Activated CD8-positive, alpha-beta T cell treated with anti-CD3 and anti-CD28 coated beads for 36 hours (primary cell): Measurements from ENCODE around the gene PPP3CA. TPM values are rescaled to one million over a fixed set of nuclear protein-coding genes. Genes with fewer than 3 reads are reported as not detected.

Source experiments
- ATAC-seq: fragments of 200-7000 bp; cut with Tn5 transposase; one replicate; pipeline ENCODE4 v1.10.0; 2021; ENCODE audit warnings: mild to moderate bottlenecking, moderate library complexity
- CTCF ChIA-PET: fragments of 350-600 bp; sonication (Branson Sonifier 250); formaldehyde crosslinking; loops from one replicate; lab custom pipeline; 2021; ENCODE audit warnings: antibody characterized with exemption; lab: Charles Lee
- POLR2A ChIA-PET: fragments of 350-600 bp; sonication (Branson Sonifier 250); formaldehyde crosslinking; loops from one replicate; lab custom pipeline; 2021; ENCODE audit warnings: antibody characterized with exemption; lab: Charles Lee
- DNase-seq: peaks from one replicate; pipeline ENCODE4 v3.0.0-alpha.2; 2020
- H3K27ac Mint-ChIP-seq: one replicate; pipeline ENCODE4 v1.8.0; 2021; ENCODE audit warnings: mild to moderate bottlenecking, mixed read lengths
- H3K27me3 Mint-ChIP-seq: one replicate; pipeline ENCODE4 v1.8.0; 2021; ENCODE audit warnings: mixed read lengths
- H3K36me3 Mint-ChIP-seq: one replicate; pipeline ENCODE4 v1.8.0; 2021; ENCODE audit warnings: low read depth, mixed read lengths
- H3K4me1 Mint-ChIP-seq: one replicate; pipeline ENCODE4 v1.8.0; 2021; ENCODE audit warnings: low read depth, mixed read lengths
- H3K4me3 Mint-ChIP-seq: one replicate; pipeline ENCODE4 v1.8.0; 2021; ENCODE audit warnings: mild to moderate bottlenecking, moderate library complexity, mixed read lengths
- H3K9me3 Mint-ChIP-seq: one replicate; pipeline ENCODE4 v1.8.0; 2021; ENCODE audit warnings: mixed read lengths
- intact Hi-C: fragments of 100-400 bp; cut with micrococcal nuclease; formaldehyde crosslinking; loops from one replicate; pipeline ENCODE4 v1.10.0; 2022
- total RNA-seq, 2 experiments: library from RNA; stranded (reverse); gene quantifications; one replicate each; pipeline ENCODE4 v1.2.3, GENCODE V29; 2021
- TF ChIP-seq, protein P1 (sequence below): fragments of 200-600 bp; IDR thresholded peaks from one replicate; pipeline ENCODE4 v1.8.0; 2022; ENCODE audit warnings: antibody characterized with exemption, mild to moderate bottlenecking

The PPP3CA gene
- total RNA-seq, 2 experiments from 2014 or later, result 11.8 to 12.7 TPM

DNA sequence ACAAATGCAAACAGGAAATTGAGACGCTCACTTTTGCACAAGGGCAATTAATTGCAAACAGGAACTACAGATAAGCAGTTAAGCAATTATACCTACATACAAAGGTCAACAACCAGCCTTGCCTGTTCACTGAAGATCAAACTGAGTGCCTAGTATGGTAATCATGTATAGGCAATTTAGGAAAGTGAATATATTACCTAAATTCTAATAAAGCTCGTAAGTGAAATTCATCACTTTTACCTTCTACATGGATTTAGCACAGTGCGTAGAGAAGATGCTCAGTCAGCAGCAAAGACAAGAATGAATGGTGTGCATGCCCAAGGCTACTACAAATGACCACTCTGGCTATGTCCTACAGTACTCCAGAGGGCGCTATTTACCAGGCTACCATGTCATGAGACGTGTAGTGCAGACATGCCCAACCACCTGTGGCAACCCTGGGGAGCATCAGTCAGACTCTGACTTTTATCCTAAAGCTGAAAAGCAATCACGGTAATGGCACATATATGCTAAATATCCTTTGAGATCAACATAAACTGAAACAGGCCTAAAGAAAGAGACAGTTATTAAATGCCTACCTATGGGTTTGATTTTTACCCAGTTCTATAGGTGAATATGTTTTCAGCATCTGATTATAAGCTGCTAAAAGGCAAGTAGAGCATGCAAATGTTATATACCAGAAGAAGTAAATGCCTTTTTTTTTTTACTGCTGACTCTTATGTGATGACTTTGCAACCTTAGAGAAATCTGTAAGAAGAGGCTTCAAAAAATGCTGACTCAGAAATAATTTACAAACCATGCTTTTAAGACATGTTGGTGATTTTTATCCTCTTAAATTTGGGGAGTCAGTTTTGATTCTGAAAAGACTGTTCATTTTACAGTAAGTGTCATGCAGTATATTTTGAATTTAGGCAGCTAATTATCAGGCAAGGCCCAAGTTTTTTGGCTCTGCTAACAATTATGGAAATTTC, 178.0 kb downstream of the PPP3CA start:
- intact Hi-C loops, result loop anchor here (2.0 to 10.0 kb wide), 4 partner anchors 178 to 561 kb away; partner anchors contain the start of gene PPP3CA
- TF ChIP-seq, protein P1, sequence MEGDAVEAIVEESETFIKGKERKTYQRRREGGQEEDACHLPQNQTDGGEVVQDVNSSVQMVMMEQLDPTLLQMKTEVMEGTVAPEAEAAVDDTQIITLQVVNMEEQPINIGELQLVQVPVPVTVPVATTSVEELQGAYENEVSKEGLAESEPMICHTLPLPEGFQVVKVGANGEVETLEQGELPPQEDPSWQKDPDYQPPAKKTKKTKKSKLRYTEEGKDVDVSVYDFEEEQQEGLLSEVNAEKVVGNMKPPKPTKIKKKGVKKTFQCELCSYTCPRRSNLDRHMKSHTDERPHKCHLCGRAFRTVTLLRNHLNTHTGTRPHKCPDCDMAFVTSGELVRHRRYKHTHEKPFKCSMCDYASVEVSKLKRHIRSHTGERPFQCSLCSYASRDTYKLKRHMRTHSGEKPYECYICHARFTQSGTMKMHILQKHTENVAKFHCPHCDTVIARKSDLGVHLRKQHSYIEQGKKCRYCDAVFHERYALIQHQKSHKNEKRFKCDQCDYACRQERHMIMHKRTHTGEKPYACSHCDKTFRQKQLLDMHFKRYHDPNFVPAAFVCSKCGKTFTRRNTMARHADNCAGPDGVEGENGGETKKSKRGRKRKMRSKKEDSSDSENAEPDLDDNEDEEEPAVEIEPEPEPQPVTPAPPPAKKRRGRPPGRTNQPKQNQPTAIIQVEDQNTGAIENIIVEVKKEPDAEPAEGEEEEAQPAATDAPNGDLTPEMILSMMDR, result peak; percentile 85
- no peaks in the 10 kb centered on the region for H3K9me3 Mint-ChIP-seq
- H3K4me3 Mint-ChIP-seq, result no peak overlapping the region
- no peaks in the 10 kb centered on the region for H3K27me3 Mint-ChIP-seq
- POLR2A ChIA-PET, result no interaction called here
- no peaks in the 10 kb centered on the region for H3K36me3 Mint-ChIP-seq
- ATAC-seq (peak; percentile 98), DNase-seq (peak; percentile 76)
- CTCF ChIA-PET, result interaction anchor here (0.7 to 3.0 kb wide), 28 partner anchors 9 to 1078 kb away, joined by 3 to 20 read pairs (median 4); no protein-coding TSS in a partner anchor
- H3K27ac Mint-ChIP-seq, result no peak overlapping the region
- peaks cover 4% of the 10 kb centered on the region for H3K4me1 Mint-ChIP-seq

DNA sequence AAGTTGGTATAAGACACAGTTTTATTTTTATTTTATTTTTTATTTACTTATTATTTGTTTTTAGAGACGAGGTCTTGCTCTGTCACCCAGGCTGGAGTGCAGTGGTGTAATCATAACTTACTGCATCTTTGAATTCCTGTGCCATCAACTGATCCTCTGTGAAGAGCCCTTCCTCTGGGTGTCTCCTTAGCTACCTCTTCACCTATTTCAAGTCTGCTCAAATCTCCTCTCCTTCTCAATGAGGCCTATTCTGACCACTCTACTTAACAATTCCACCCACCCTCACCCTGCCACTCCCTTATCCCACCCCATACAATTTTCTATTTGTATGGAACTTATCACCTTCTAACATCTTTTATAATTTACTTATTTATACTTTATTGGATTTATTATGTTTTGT, 183.4 kb downstream of the PPP3CA start:
- Mint-ChIP-seq H3K4me3 (no peak overlapping the region), H3K9me3 (no peaks in the 10 kb centered on the region), H3K27ac (no peak overlapping the region), H3K4me1 (peaks cover 10% of the 10 kb centered on the region), H3K27me3 (no peaks in the 10 kb centered on the region), H3K36me3 (peaks cover 5% of the 10 kb centered on the region)
- TF ChIP-seq, protein P1, result no peak
- DNase-seq, result no peak
- CTCF ChIA-PET, result interaction anchor here (1.0 kb wide), 1 partner anchor 11 kb away, joined by 3 read pairs; no protein-coding TSS in a partner anchor
- intact Hi-C loops, result loop anchor here (10.0 kb wide), 1 partner anchor 251 kb away; no protein-coding TSS in a partner anchor
- ATAC-seq, result no peak
- POLR2A ChIA-PET, result no interaction called here

DNA sequence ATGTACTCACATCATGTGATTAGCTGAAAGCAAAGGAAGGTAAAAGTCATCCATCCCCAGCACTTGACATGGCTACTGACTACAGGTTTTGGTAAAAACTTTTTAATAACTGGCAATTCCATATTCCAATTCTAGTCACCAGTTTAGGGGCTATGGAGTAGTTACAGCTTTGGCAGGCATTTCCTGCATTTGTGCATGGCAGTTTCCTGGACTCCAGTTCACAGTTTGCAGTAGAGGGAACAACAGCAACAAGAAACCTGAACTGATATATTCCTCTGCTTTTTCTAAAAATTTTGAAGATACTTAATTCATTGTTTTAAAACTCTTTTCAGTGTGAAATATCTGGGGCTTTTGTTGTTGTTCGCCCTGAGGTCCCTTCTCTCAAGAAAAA, 184.3 kb downstream of the PPP3CA start:
- no peak overlapping the region for H3K4me3 Mint-ChIP-seq
- CTCF ChIA-PET, result no interaction called here
- no peaks in the 10 kb centered on the region for H3K27me3 Mint-ChIP-seq
- no peak overlapping the region for H3K27ac Mint-ChIP-seq
- ATAC-seq, result no peak
- intact Hi-C loops, result loop anchor here (10.0 kb wide), 1 partner anchor 252 kb away; no protein-coding TSS in a partner anchor
- POLR2A ChIA-PET, result no interaction called here
- peaks cover 5% of the 10 kb centered on the region for H3K36me3 Mint-ChIP-seq
- TF ChIP-seq, protein P1, result no peak
- peaks cover 16% of the 10 kb centered on the region for H3K4me1 Mint-ChIP-seq
- H3K9me3 Mint-ChIP-seq, result no peaks in the 10 kb centered on the region
- DNase-seq, result no peak

DNA sequence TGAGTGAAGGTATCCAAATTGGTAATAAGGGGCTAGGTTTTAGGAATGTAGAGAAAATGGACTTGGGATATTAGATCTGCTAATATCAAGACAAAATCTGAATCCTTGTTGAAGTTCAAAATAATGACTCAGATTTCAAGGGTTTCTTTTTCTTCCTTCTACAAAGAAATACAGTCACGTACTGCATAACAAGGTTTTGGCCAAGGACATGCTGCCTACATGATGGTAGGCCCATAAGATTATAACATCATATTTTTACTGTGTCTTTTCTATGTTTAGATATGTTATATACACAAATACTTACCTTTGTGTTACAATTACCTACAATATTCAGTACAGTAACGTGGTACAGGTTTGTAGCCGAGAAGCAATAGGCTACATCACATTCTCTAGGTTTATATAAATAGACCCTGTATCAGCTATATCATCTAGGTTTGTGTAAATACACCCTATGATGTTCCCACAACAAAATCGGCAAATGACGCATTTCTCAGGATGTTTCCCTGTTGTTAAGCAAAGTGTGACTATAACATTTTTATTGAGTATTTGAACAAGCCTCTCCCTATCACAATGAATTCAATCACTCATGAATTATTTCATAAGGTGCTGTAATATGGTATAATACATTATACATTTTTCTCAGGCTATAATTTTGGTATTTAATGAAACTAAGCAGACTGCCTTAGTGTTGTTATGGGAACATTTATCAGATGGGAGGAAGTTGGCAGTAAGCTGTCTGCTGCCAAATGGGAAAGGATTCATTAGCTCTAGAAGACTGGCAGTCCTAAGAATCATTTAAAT, 186.3 kb downstream of the PPP3CA start:
- ATAC-seq, result no peak
- H3K36me3 Mint-ChIP-seq, result peaks cover 9% of the 10 kb centered on the region
- H3K9me3 Mint-ChIP-seq, result no peaks in the 10 kb centered on the region
- no peaks in the 10 kb centered on the region for H3K27me3 Mint-ChIP-seq
- TF ChIP-seq, protein P1, result no peak
- ChIA-PET CTCF (interaction anchor here (1.4 to 1.8 kb wide), 3 partner anchors 8 to 11 kb away, joined by 3 to 6 read pairs (median 5); no protein-coding TSS in a partner anchor), POLR2A (interaction anchor here (0.6 kb wide), 1 partner anchor 422 kb away, joined by 3 read pairs; no protein-coding TSS in a partner anchor)
- H3K4me1 Mint-ChIP-seq, result peaks cover 34% of the 10 kb centered on the region
- no peak overlapping the region for H3K27ac Mint-ChIP-seq
- intact Hi-C loops, result loop anchor here (10.0 kb wide), 1 partner anchor 254 kb away; no protein-coding TSS in a partner anchor
- no peak for DNase-seq
- no peak overlapping the region for H3K4me3 Mint-ChIP-seq
